ENCODE measurements around the gene CES3.
"Not testable (repeated sequence)": the region's sequence is repeated elsewhere in the genome, so short reads cannot be mapped to it uniquely, and the experiment has no call there.

The CES3 gene

DNA sequence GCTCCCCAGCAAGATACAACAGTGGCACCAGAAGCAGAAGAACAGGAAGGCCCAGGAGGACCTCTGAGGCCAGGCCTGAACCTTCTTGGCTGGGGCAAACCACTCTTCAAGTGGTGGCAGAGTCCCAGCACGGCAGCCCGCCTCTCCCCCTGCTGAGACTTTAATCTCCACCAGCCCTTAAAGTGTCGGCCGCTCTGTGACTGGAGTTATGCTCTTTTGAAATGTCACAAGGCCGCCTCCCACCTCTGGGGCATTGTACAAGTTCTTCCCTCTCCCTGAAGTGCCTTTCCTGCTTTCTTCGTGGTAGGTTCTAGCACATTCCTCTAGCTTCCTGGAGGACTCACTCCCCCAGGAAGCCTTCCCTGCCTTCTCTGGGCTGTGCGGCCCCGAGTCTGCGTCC lies 11.9 kb downstream of the CES3 start:
- no peak for DNase-seq

DNA sequence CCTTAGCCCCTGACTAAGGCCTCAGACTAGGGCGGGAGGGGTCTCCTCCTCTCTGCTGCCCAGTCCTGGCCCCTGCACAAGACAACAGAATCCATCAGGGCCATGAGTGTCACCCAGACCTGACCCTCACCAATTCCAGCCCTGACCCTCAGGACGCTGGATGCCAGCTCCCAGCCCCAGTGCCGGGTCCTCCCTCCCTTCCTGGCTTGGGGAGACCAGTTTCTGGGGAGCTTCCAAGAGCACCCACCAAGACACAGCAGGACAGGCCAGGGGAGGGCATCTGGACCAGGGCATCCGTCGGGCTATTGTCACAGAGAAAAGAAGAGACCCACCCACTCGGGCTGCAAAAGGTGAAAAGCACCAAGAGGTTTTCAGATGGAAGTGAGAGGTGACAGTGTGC lies 12.7 kb downstream of the CES3 start:
- DNase-seq: no peak

DNA sequence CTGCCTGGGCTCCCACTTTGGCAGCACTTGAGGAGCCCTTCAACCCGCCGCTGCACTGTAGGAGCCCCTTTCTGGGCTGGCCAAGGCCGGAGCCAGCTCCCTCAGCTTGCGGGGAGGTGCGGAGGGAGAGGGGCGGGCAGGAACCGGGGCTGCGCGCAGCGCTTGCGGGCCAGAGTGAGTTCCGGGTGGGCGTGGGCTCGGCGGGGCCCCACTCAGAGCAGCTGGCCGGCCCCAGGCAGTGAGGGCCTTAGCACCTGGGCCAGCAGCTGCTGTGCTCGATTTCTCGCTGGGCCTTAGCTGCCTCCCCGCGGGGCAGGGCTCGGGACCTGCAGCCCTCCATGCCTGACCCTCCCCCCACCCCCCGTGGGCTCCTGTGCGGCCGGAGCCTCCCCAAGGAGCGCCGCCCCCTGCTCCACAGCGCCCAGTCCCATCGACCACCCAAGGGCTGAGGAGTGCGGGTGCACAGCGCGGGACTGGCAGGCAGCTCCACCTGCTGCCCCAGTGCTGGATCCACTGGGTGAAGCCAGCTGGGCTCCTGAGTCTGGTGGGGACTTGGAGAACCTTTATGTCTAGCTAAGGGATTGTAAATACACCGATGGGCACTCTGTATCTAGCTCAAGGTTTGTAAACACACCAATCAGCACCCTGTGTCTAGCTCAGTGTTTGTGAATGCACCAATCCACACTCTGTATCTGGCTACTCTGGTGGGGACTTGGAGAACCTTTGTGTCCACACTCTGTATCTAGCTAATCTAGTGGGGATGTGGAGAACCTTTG lies 13.3 kb downstream of the CES3 start:
- DNase-seq: not testable (repeated sequence)

DNA sequence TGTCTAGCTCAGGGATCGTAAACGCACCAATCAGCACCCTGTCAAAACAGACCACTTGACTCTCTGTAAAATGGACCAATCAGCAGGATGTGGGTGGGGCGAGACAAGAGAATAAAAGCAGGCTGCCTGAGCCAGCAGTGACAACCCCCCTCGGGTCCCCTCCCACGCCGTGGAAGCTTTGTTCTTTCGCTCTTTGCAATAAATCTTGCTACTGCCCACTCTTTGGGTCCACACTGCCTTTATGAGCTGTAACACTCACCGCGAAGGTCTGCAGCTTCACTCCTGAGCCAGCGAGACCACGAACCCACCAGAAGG lies 13.8 kb downstream of the CES3 start:
- DNase-seq: peak; percentile 54

DNA sequence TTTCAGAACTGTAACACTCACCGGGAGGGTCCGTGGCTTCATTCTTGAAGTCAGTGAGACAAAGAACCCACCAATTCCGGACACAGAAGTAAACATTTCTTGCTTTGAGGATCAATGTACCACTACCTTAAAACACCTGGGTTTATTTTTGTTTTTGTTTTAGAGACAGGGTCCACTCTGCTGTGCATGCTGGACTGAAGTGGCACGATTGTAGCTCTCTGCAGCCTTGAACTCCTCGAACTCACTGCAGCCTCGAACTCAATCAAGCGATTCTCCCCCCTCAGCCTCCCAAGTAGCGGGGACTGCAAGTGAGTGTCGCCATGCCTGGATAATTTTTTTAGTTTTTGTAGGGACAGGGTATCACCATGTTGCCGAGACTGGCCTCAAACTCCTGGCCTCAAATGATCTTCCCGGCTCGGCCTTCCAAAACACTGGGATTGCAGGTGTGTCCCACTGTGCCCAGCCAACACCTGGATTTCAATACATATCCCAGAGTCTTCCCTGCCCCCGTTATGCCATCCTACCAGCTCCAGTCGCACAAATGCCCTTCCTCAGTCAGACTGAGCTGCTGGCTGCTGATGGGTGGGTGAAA lies 14.3 kb downstream of the CES3 start:
- no peak for DNase-seq

DNA sequence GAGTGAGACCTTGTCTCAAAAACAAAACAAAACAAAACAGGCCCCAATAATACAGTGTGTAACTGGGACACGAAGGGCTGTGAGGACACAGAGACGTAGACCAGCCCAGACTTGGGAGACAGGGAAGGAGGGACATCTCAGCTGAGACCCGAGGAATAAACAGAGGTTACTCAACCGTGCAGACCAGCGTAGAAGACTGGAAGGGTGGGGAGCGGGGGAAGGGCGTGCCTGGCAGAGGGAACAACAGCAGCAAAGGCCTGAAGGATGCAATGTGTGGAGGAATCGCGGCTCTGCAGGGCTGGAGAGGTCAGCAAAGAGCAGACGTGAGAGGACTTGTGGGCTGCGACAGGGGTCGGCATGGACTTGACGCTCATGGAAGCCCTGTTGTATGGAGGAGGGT lies 15.7 kb downstream of the CES3 start:
- DNase-seq: no peak

DNA sequence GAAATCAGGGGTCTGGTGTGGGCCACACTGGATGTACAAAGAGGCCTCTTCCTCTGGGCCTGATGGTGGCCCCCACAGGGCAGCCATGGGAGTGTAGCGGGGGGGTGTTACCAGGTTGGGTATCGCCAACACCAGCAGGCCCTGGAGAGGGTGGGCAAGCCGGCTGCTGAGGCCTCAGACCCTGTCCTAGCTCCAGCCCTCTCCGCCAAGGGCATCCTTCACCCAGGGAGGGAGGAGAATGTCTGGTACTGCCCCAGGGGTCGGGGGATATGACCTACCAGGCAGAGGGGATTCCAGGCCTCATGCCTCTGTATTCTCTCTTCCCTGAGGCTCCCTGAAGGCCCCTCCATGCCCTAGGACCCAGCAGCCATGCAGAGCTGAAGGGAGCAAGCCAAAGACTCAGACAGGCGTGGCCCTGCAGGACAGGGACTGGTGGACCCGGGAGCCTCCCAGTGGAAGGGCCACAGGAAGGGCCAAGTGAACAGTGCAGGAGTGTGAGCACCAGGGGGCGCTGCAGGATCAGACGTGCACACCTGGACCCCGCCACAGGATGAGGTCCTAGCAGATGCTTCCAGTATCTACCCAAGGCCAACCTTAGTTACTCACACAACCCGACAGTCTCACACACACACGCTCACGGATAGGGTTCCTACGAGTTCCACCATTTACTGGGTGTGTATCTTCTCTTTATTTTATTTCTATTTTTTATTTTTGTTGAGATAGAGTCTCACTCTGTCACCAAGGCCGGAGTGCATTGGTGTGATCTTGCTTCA lies 16.5 kb downstream of the CES3 start:
- DNase-seq: peak; percentile 67

DNA sequence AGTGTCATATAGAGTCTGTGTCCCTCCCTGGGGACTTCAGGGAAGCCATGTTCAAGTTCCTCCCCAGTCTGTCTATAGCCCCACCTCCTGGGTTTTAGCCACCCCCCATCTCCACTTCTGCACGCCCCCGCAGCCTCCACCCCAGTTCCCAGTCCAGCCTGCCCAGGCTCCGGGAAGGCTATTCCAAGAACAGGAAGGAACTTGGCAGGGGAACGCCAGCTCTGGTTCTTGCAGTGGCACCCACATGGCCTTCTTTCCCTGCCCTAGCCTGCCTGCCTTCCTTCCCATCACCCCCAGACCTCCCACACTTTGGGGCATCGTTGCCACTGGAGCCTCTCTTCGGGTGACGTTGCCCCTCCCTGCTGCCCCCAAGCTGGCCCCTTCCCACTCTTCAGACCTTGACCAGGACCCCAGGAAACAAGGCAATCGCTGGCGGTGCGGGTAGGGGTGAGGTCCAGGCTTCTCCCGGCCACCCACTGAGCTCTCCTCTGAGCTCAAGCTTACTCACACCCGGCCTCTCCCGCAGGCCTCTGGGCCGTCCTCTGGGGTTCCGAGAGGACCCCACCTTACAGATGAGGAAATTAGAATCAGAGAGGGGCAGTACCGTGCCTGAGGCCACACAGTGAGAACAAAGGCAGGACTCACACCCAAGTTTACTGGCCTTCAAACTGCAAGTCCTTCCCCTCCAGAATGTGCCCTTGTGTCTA lies 18.1 kb downstream of the CES3 start:
- no peak for DNase-seq

DNA sequence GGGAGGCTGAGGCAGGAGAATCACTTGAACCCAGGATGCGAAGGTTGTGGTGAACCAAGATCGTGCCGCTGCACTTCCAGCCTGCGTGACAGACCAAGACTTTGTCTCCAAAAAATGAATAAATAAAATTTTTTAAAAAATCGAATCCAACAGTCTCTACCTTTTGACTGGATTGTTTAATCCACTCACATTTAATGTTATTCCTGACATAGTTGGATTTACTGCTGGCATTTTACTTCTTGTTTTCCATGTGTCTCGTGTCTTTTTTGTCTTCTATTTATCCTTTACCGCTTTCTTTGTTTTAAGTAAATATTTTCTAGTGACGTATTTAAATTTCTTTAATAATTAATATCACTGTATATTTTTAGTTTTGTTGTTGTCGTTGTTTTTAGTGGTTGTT lies 22.0 kb downstream of the CES3 start:
- DNase-seq: no peak

DNA sequence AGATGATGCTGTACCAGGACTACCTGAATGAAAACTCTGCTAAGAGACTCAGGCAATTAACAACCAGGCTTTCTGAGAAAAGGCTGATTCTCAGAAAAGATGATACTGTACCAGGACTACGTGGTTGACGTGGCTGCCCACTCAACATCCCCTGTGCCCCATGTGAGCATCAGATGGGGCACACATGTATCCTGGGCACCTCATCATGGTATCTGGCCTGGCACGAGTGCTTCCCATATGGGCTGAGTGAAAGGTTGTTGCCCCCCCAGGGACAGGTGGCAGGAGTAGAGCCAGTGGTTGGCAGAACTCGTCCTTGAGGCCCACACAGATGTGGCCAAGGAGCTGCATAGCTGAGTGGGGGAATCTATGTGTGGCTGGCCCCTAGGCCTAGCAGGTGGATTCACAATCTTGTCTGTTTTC lies 23.8 kb downstream of the CES3 start:
- no peak for DNase-seq

DNA sequence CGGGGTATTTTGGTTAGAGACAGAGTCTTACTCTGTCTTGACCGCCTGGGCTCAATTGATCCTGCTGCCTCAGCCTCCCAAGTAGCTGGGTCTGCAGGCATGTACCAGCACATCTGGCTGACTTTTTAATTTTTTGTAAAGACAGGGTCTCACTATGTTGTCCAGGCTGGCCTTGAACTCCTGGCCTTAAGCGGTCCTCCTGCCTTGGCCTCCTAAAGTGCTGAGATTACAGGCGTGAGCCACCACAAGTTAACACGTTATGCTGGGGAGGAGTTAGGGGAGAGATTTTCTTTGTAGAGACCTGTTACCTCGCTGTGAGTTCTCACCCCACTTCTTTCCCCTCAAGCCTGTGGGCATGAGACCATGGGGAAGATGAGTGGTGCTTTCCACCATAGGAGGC lies 25.5 kb downstream of the CES3 start:
- no peak for DNase-seq

DNA sequence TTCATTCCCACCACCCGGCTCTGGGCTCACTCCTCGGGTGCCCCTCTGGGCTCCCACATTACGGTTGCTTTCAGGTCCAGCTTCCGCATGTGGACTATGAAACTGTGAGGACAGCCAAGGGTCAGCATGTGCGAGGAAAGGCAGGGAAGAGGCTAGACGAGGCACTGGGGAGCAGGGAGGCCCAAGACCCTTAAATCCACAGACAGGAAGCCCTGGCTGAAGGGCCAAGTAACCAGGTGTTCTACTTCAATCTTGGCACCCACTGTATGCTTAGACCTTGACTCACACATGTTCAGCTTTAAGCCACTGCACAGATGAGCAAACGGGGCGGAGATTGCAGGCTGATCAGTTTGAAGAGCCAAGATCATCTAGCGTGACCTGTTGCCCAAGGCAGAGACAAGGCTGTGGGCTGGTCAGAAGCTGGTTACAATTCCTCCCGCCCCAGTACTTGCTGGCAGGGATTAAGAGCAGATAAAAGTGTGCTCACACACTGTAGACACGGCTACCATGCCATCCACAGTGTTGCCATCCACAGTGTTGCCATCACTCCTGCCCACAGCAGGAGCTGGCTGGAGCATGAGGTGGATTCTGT lies 27.2 kb downstream of the CES3 start, which contains the start of gene CES4A:
Gene CES4A (plus strand): TSS at position 393 of the 592 bp plus-strand sequence. CDS start 184 bp downstream, at position 577.
- DNase-seq: no peak

DNA sequence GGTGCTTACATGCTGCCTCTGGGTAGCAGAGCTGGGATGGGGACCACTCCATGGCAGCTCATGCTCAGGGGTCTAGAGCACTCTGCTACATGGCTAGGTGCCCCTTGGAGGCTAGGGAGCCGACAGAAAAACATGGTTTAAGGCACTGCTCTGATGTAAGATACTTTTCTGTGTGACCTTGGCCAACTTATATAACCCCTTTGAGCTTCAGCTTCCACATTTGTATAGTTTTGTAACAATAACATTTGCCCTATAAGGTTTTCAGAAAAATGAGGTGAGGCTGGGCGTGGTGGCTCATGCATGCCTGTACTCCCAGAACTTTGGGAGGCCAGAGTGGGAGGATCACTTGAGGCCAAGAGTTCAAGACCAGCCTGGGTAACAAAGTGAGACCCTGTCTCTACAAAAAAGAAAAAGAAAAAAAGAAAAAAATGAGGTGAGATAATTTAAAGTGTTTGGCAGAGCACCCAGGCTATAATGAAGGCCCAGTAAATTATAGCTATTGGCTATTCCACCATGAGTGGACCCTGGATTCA lies 30.5 kb downstream of the CES3 start:
- no peak for DNase-seq

DNA sequence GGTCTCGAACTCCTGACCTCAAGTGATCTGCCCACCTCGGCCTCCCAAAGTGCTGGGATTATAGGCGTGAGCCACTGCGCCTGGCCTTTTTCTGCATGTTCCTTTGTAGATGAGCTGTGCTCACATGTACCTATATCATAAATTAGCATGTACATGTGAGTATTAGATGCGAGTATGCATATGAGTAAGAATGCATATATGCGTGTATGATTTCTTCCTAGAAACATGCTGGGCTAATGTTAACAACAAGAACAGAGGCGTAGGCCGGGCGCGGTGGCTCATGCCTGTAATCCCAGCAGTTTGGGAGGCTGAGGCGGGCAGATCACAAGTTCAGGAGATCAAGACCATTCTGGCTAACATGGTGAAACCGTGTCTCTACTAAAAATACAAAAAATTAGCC lies 32.5 kb downstream of the CES3 start:
- not testable (repeated sequence) for DNase-seq

DNA sequence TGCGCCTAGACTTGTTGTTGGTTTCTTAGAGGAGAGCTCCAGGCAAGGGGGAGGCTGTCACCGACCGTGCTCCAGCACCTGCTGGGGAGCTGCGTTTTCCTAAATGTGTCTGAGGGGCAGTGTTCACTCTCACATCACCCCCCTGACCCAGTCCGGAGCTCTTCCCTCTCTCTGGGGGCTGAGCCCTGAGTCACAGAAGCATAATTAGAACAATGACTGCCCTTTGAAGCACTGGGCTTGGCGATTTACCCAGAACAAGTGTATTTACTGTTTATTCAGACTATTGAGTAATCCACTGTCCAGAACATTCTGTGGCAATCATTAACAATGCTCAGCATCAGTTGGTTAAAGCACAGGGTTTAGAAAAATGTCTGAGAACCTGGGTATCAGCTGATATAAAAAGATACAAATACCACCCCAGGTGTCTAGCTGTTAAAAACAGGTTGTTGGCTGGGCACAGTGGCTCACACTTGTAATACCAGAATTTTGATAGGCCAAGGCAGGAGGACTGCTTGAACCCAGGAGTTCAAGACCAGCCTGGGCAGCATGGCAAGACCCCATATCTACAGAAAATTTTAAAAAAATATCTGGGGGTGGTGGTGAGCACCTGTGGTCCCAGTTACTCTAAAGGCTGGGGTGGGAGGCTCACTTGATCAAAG lies 35.4 kb downstream of the CES3 start:
- no peak for DNase-seq

DNA sequence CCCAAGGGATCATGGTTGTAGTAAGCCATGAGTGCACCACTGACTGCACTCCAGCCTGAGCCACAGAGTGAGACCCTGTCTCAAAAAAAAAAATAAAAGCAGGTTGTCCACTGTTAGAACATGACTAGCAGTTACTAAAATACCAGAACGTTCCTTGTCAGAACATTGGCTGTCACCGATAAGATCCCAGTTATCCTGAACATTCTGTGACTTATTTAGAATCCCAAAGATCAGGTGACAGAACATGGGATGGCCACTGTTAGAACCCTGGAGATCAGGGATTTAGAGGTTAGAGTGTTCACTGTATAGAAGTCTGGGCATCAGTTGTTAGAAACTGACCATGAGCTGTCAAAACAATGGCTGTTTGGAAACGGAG lies 35.9 kb downstream of the CES3 start:
- DNase-seq: no peak

DNA sequence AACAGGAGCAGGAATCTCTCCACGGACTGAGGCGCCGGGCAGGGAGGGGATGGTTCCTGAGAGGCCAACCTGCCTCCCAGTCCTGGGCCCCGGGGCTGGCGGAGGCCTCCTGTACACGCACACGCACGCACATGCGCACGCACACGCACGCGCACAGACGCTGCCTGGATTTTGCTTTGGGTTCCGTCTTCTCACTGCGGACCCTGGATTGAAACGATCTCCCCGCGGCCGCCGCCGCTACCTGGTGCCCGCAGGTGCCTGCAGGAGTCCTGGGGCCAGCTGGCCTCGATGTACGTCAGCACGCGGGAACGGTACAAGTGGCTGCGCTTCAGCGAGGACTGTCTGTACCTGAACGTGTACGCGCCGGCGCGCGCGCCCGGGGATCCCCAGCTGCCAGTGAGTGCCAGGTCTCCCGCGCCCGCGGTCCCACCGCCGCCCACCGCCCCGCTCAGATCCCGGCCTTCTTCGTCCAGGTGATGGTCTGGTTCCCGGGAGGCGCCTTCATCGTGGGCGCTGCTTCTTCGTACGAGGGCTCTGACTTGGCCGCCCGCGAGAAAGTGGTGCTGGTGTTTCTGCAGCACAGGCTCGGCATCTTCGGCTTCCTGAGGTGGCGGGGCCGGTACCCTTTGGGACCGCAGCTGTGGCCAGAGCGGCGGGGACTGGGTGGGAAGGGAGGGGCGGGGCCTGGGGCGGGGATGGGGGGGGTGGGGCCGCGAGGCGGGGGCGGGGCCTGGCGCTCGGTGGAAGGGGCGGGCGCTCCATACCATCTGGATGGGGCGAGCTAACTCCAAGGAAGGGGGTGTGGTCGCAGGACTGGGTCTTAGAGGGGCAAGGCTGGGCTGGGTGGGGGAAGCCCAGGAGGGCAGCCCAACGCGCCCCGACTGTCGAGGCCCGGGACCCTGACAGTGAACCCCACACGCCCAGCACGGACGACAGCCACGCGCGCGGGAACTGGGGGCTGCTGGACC lies 39.6 kb downstream of the CES3 start:
- peak; percentile 49 for DNase-seq

DNA sequence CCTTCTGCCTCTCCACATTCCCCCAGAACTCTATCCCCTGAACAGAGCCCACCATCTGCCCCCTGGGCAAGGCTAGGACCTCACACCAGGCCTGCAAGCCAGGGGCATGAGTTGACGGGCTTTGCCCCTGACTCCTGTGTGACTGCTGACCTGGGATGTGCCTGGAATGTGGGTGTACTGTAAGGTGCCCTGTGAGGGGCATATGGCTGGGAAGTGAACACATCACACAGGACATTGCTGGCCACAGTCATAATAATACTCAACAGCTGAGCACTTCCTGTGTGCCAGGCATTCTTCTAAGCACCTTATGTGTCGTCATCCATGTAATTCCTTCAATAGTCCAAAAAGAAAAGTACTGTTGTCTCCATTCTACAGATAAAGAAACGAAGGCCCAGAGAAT lies 40.7 kb downstream of the CES3 start:
- no peak for DNase-seq

DNA sequence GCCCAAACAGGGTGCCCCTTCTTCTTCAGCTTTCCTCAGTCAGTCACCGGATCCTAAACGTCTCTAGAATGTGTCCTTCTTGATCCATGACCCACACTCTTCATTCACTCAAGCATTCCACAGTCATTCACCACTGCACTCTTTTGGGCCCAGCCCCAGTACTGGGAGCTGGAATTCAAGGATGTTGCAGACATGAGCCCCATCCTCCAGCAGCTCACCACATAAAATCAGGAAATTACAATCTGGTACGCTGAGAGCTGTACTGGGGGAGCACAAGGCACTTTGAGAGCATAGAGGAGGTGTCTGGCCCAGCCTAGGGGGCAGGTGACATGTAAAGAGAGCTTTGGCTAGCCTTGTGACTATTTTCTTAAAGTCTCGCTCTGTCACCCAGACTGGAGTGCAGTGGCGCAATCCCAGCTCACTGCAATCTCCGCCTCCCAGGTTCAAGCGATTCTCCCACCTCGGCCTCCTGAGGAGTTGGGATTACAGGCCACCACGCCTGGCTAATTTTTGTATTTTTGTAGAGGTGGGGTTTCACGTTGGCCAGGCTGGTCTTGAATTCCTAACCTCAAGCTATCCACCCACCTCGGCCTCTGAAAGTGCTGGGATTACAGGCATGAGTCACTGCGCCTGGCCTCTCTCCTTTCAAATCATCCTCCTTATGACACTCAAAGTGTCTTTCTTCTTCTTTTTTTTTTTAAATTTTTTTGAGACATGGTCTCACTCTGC lies 46.0 kb downstream of the CES3 start:
- DNase-seq: no peak

DNA sequence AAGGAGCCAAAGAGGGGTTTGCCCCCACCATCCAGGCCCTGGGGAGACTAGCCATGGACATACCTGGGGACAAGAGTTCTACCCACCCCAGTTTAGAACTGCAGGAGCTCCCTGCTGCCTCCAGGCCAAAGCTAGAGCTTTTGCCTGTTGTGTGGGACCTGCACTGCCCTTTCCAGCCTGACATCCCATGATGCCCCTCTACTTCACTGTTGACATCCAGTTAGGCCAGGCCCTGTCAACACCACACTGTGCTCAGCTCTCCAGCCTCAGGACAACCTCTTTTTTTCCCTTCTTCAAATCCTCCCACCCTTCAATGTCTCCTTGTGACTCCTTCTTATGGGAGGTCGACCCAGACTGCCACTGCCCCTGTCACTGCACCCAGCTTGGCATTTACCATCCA lies 48.1 kb downstream of the CES3 start:
- DNase-seq: no peak

Measured in DMS153 (cell line).